Hepatocyte (in vitro differentiated cells): ENCODE data around the gene MGMT. TPM values are rescaled to one million over a fixed set of nuclear protein-coding genes. Genes with fewer than 3 reads are reported as not detected.

Source experiments
- DNase-seq: peaks from one replicate; pipeline ENCODE4 v3.0.0-alpha.2; 2016; ENCODE audit warnings: low spot score
- H2AFZ ChIP-seq: fragments of 200-600 bp; sonication (generic); 2 replicates; pipeline ENCODE4 v1.6.0; 2016; ENCODE audit warnings: antibody characterized with exemption, mild to moderate bottlenecking
- H3K27ac ChIP-seq: fragments of 200-600 bp; sonication (generic); 2 replicates; pipeline ENCODE4 v1.5.1; 2016; ENCODE audit warnings: mild to moderate bottlenecking
- H3K27me3 ChIP-seq: fragments of 200-600 bp; sonication (generic); 2 replicates; pipeline ENCODE4 v1.6.1; 2016
- H3K36me3 ChIP-seq: fragments of 200-600 bp; sonication (generic); replicated peaks from 2 replicates; pipeline ENCODE4 v1.5.1; 2016; ENCODE audit warnings: low read depth; ENCODE audit not compliant: insufficient read depth
- H3K4me1 ChIP-seq: fragments of 200-600 bp; sonication (generic); 2 replicates; pipeline ENCODE4 v1.5.1; 2016; ENCODE audit warnings: mild to moderate bottlenecking, moderate library complexity; ENCODE audit not compliant: insufficient read depth
- H3K4me2 ChIP-seq: fragments of 200-600 bp; sonication (generic); 2 replicates; pipeline ENCODE4 v1.6.0; 2016
- H3K4me3 ChIP-seq: fragments of 200-600 bp; sonication (generic); 2 replicates; pipeline ENCODE4 v1.5.1; 2016; ENCODE audit warnings: mild to moderate bottlenecking
- H3K79me2 ChIP-seq: fragments of 200-600 bp; sonication (generic); 2 replicates; pipeline ENCODE4 v1.6.0; 2017; ENCODE audit warnings: mild to moderate bottlenecking
- H3K9me2 ChIP-seq: fragments of 200-600 bp; sonication (generic); replicated peaks from 2 replicates; pipeline ENCODE4 v1.6.0; 2017; ENCODE audit warnings: mild to moderate bottlenecking; ENCODE audit not compliant: insufficient read depth
- H3K9me3 ChIP-seq: fragments of 200-600 bp; sonication (generic); 2 replicates; pipeline ENCODE4 v1.5.1; 2016; ENCODE audit warnings: low read depth, mild to moderate bottlenecking
- H4K20me1 ChIP-seq: fragments of 200-600 bp; sonication (generic); 2 replicates; pipeline ENCODE4 v1.6.0; 2016; ENCODE audit warnings: mild to moderate bottlenecking; ENCODE audit not compliant: insufficient read depth, poor library complexity, severe bottlenecking
- EZH2 ChIP-seq: fragments of 200-600 bp; sonication (generic); IDR thresholded peaks from 2 replicates; pipeline ENCODE4 v1.6.1; 2016; ENCODE audit warnings: antibody characterized with exemption, mild to moderate bottlenecking, borderline replicate concordance
- EZH2phosphoT487 ChIP-seq: fragments of 200-600 bp; sonication (generic); IDR thresholded peaks from one replicate; pipeline ENCODE4 v1.6.1; 2018; ENCODE audit warnings: antibody characterized with exemption, mild to moderate bottlenecking, low read depth, moderate library complexity; ENCODE audit not compliant: unreplicated experiment, severe bottlenecking
- WGBS: methylation state at CpG from one replicate; pipeline ENCODE4 v1.1.6; 2016; ENCODE audit warnings: low lambda C conversion rate; ENCODE audit errors: missing lambda C conversion rate; 5-methylcytosine and 5-hydroxymethylcytosine counted together
- polyA plus RNA-seq: library from polyadenylated mRNA; unstranded; fragments of >200 nt; fragmentation: Nextera tagmentation; extraction: Ambion mirVana; gene quantifications from 2 replicates; pipeline ENCODE4 v1.2.1, GENCODE V29; 2016
- total RNA-seq: library from RNA; depleted of rRNA; stranded (reverse); fragments of >200 nt; gene quantifications from 2 replicates; pipeline ENCODE4 v1.2.3, GENCODE V29; 2014
- TF ChIP-seq, protein P1 (sequence below): fragments of 200-600 bp; sonication (generic); IDR thresholded peaks from 2 replicates; pipeline ENCODE4 v1.5.1; 2016; ENCODE audit warnings: antibody characterized with exemption, mild to moderate bottlenecking; ENCODE audit not compliant: poor library complexity

The MGMT gene
- total and polyA plus RNA-seq, 2 experiments from 2014 or later: 41.5 to 41.9 TPM

DNA sequence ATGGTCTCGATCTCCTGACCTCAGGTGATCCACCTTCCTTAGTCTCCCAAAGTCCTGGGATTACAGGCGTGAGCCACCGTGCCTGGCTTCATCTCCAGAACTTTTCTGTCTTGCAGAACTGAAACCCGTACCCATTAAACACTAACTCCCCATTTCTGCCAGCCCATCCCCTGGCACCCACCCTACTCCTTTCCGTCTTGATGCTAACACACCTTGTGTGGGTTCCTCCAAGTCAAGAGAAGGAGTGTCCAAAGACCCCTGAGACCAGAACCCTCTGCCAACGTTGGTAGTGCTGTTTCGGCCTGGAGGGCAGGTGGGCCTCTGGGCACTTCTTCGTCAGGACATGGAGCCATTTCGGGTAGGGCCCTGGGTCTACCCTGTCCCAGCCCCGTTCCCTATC is 83.6 kb downstream of the MGMT start:
- Histone ChIP-seq H3K27me3 (no peaks in the 10 kb centered on the region), H2AFZ (no peak overlapping the region), H3K36me3 (no peaks in the 10 kb centered on the region), H3K27ac (no peak overlapping the region), H3K4me3 (no peak overlapping the region), H3K9me3 (no peaks in the 10 kb centered on the region), H3K4me2 (no peak overlapping the region), H3K79me2 (no peaks in the 10 kb centered on the region), H4K20me1 (no peaks in the 10 kb centered on the region), H3K9me2 (no peaks in the 10 kb centered on the region), H3K4me1 (peaks cover 9% of the 10 kb centered on the region)
- DNase-seq: no peak
- TF ChIP-seq, protein P1, sequence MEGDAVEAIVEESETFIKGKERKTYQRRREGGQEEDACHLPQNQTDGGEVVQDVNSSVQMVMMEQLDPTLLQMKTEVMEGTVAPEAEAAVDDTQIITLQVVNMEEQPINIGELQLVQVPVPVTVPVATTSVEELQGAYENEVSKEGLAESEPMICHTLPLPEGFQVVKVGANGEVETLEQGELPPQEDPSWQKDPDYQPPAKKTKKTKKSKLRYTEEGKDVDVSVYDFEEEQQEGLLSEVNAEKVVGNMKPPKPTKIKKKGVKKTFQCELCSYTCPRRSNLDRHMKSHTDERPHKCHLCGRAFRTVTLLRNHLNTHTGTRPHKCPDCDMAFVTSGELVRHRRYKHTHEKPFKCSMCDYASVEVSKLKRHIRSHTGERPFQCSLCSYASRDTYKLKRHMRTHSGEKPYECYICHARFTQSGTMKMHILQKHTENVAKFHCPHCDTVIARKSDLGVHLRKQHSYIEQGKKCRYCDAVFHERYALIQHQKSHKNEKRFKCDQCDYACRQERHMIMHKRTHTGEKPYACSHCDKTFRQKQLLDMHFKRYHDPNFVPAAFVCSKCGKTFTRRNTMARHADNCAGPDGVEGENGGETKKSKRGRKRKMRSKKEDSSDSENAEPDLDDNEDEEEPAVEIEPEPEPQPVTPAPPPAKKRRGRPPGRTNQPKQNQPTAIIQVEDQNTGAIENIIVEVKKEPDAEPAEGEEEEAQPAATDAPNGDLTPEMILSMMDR: no peak
- no peak for TF ChIP-seq EZH2
- TF ChIP-seq EZH2phosphoT487: no peak
- WGBS: 97% methylated on average over 10 of the region's 10 CpGs

DNA sequence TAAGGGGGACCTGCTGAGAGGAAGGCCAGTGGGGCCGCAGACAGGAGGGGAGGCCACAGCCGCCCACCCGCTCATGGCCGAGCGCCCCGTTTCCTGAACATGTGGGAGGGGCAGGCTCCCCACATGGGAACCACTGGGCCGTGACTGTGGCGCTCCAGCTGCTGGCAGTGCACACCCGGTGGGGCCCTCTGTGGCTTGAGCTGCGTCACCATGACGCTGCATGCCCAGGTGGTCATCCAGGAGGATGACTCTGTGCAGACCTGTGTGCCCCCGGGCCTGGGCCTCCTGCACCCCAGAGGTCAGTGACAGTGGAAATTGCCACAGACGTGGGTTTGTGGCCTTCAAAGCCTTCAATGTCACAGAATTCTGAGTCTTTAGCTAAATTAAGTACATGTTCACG is 85.1 kb downstream of the MGMT start:
- H3K4me3 ChIP-seq: no peak overlapping the region
- peaks cover 9% of the 10 kb centered on the region for H3K4me1 ChIP-seq
- no peaks in the 10 kb centered on the region for H3K79me2 ChIP-seq
- H3K36me3 ChIP-seq: no peaks in the 10 kb centered on the region
- H3K9me3 ChIP-seq: no peaks in the 10 kb centered on the region
- no peaks in the 10 kb centered on the region for H3K27me3 ChIP-seq
- WGBS: 99% methylated on average over 14 of the region's 14 CpGs
- no peaks in the 10 kb centered on the region for H3K9me2 ChIP-seq
- H3K4me2 ChIP-seq: no peak overlapping the region
- no peaks in the 10 kb centered on the region for H4K20me1 ChIP-seq
- no peak for DNase-seq
- no peak overlapping the region for H3K27ac ChIP-seq
- no peak overlapping the region for H2AFZ ChIP-seq
- TF ChIP-seq EZH2phosphoT487: no peak
- no peak for TF ChIP-seq EZH2
- TF ChIP-seq, protein P1: no peak

DNA sequence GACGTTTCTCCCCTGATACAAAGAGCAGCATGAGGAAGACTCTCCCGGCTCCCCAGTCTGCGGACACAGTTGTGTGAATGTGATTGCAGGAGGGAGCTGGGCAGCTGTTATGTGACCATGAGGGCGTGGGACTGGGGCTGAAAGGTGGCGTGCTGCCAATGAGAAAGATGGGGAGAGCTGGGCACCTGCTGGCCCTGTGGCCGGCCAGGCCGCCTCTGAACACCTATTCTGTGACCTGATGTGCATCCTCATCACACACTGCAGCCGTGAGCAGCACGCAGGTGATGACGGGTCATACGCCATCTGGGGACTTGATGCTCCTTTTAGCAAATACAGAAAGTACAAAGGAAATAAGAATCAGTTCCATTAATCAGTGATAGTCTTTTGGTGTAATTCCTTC is 86.9 kb downstream of the MGMT start:
- 96% methylated on average over 11 of the region's 11 CpGs for WGBS
- Histone ChIP-seq H2AFZ (no peak overlapping the region), H3K27me3 (no peaks in the 10 kb centered on the region), H3K4me3 (no peak overlapping the region), H3K9me3 (no peaks in the 10 kb centered on the region), H3K4me1 (peaks cover 4% of the 10 kb centered on the region), H3K4me2 (no peak overlapping the region), H3K9me2 (no peaks in the 10 kb centered on the region), H4K20me1 (no peaks in the 10 kb centered on the region), H3K27ac (no peak overlapping the region), H3K36me3 (no peaks in the 10 kb centered on the region), H3K79me2 (no peaks in the 10 kb centered on the region)
- TF ChIP-seq, protein P1: no peak
- TF ChIP-seq EZH2 (no peak), EZH2phosphoT487 (no peak)
- DNase-seq: no peak

DNA sequence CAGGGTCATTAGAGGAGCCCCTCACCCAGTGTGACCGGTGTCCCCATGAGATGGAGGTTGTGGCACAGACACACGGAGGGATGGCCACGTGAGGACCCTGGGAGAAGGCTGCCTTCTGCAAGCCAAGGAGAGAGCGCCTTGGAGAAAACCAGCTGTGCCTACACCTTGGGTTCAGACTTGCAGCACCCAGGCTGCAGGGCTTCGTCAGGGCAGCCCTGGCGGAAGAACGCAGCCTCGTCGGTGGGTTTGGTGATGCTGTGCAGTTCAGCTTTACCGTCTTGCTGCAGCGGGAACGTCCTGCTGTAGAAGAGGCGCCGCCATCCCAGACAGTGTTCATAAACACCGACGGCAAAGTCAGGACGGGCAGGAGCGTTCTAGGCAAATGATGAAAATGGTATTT is 89.3 kb downstream of the MGMT start:
- DNase-seq: no peak
- H3K79me2 ChIP-seq: no peaks in the 10 kb centered on the region
- WGBS: 97% methylated on average over 18 of the region's 18 CpGs

More for the DNA sequence above, 89.3 kb downstream of the MGMT start:
- no peaks in the 10 kb centered on the region for H3K4me1 ChIP-seq
- no peaks in the 10 kb centered on the region for H3K9me3 ChIP-seq
- no peak overlapping the region for H3K27ac ChIP-seq
- no peaks in the 10 kb centered on the region for H3K9me2 ChIP-seq
- no peak overlapping the region for H2AFZ ChIP-seq
- H3K27me3 ChIP-seq: no peaks in the 10 kb centered on the region
- TF ChIP-seq EZH2: no peak
- TF ChIP-seq, protein P1: no peak
- no peak for TF ChIP-seq EZH2phosphoT487
- no peaks in the 10 kb centered on the region for H4K20me1 ChIP-seq
- H3K4me3 ChIP-seq: no peak overlapping the region
- H3K4me2 ChIP-seq: no peak overlapping the region
- H3K36me3 ChIP-seq: no peaks in the 10 kb centered on the region
